NCI-H2196 (cell line): ENCODE measurements around the gene PLEKHJ1.
"Not testable (repeated sequence)": the region's sequence is repeated elsewhere in the genome, so short reads cannot be mapped to it uniquely, and the experiment has no call there.

Experiments used
- DNase-seq: peaks from one replicate; lab custom pipeline; 2025; ENCODE audit not compliant: unreplicated experiment; lab: John Stamatoyannopoulos, UW

The PLEKHJ1 gene

DNA sequence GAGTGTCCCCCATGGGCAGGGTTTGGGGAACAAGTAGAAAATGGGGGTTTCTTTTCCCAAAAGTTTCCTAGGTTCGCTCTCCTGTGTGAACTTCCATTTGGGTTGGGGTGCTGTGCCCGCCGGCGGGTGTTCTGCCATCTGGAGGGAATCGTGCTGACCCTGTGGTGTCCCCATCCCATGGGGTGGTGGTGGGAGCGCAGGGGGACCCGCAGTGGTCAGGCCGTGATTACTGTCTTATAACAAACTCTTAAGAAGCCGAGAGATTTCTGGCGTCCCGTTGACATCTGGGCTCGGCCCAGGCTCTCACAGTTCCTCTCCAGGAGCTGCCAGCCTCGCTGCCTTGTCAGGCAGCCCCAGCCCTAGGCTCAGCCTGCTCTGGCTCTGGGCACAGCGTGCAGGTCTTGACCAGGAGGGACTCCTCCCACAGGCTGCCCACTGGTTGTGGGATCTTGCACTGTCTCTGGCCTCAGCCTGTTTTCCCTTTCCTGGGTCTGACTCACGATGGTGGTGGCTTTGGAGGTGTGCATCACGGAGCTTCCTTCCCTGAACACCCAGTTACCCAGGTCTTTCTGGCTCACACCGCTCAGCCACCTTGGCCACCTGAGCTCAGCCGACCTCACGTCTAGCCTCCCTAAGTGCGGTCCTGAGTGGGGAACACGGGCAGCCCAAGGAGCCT, 34.5 kb downstream of the PLEKHJ1 start:
- DNase-seq = no peak

DNA sequence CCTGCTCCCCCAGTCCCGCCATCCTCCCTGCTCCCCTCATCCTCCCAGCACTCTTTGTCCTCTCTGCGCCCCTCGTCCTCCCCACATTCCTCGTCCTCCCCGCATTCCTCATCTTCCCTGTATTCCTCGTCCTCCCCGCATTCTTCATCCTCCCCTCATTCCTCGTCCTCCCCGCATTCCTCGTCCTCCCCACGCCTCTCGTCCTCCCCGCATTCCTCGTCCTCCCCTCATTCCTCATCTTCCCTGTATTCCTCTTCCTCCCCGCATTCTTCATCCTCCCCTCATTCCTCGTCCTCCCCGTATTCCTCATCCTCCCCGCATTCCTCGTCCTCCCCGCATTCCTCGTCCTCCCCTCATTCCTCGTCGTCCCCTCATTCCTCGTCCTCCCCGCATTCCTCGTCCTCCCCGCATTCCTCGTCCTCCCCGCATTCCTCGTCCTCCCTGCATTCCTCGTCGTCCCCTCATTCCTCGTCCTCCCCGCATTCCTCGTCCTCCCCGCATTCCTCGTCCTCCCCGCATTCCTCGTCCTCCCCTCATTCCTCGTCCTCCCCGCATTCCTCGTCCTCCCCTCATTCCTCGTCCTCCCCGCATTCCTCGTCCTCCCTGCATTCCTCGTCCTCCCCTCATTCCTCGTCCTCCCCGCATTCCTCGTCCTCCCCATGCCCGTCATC, 35.4 kb downstream of the PLEKHJ1 start:
- DNase-seq = not testable (repeated sequence)

DNA sequence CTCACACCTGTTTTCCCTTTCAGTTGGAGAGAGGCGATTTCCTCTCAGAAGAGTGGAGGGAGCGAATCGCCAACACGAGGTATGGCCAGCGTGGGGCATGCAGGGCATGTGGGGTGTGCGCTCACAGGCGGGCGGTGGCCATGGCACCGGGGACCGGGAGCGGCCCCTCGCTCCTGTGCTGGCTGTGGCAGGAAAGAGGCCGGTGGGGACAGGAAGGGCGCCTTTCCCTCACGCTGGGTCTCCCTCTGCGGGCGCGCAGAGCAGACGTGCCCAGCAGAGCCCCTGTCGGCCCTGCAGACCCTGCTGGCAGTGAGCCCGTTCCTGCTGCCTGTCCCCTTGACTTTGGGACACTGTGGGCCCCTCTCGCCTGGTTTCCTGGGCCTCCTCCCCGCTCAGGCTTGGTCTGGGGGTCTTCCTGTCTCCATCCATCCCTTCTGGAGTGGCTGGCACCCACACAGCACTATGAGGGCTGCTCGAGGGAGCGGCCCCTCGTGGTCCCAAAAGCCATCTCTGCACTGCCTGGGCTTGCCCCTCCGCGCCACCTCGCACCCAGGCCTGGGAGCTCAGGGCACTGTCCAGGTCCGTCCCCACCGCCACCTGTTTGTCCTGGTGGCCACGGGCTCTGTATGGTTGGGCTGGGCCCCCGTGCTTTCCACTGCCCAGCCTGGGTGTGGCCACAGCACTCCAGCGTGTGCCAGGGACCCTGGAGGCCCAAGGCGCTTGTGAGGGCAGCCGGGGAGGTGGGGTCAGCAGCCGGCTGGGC, 36.1 kb downstream of the PLEKHJ1 start:
- no peak for DNase-seq

DNA sequence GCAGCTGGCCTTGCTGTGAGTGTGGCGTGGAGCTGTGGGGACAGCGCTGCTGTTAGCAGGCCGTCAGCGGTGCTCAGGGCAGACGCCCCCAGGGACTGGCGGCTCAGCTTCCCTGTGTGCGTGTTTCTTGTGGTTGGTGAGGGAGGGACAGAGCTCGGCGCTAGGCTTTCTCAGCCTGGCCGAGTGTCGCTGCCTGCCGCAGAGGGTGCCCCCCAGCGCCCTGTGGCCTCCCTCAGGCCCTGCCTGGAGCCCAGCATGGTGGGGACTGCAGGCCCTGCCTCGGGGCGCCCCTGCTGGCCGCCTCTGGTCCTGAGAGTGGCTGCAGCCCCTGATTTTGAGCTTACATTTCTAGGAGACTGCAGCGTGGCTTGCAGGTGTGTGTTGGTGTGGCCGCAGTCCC, 36.9 kb downstream of the PLEKHJ1 start:
- no peak for DNase-seq

DNA sequence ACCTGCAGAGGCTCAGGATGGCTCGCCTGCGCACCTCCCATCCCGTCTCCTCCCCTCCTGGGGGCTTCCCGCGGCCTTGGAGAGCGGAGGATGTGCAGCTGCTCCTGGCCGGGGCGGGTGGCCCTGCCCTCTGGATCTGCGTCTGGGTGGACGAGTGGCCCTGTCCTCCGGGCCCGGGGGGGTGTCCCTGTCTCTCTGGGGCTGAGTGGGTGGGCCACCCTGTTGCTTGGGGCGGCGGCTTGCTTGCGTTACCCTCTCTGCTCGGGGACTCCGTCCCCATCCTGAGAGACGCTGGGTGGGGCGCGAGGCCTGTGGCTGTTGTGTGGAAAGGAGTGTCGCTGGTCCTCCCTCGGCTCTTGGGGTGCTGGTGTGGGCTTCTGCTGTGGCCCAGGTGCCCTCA, 37.8 kb downstream of the PLEKHJ1 start:
- no peak for DNase-seq

DNA sequence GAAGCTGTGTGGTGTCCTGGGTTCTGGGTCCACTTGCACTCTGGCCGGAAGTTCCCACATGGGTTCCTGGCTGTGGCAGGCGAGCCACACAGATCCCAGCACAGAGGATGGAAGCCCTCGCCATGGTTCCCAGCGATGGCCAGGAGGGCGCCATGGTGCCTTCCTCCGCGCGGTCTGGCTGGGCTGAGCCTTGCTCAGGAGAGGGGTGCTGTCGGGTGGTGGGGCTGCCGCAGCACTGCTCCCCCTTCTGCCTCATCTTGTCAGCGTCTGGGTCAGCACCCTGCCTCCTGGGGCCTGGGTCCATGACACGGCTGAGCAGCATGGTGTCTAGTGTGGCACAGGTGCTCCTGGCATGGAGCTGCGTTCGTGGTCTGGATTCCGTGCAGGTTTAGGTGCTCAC, 38.9 kb downstream of the PLEKHJ1 start:
- no peak for DNase-seq

DNA sequence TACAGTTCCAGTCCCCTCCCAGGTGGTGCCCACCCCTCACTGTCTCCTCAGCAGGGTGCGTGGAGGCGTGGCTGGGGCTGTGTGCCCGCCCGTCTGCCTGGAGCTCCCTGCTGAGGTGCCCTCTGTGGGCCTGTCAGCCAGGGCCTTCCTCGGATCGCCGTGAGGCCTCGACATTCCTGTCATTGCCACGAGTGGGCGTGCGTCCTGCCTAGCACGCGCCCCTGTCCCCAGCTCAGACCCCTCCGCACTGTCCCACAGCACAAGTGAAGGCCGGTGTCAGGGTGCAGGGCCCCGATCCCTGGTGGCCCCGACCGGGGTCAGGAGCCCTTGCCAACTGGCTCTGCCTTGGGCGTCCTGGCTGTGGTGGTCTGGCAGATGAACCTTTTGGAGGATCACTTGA, 40.2 kb downstream of the PLEKHJ1 start:
- DNase-seq = no peak

DNA sequence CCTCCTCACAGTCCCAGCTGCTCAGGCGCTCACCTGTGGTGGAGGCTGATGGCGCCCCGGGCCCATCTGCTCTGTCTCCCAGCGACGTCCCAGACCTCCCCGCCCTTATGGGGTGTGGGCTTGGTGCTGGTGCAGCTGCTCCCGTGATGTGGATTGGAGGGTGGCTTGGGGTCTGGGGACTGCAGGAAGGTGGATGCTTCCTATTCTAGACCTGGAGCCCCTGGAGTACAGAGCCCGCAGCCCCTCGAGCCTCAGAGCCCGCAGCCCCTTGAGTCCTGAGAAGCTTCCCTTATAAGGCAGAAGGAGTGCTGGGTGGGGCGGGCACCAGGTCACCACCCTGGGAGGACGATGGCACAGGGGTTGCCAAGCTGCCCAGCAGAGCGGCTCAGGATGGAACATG, 40.8 kb downstream of the PLEKHJ1 start:
- DNase-seq = no peak

DNA sequence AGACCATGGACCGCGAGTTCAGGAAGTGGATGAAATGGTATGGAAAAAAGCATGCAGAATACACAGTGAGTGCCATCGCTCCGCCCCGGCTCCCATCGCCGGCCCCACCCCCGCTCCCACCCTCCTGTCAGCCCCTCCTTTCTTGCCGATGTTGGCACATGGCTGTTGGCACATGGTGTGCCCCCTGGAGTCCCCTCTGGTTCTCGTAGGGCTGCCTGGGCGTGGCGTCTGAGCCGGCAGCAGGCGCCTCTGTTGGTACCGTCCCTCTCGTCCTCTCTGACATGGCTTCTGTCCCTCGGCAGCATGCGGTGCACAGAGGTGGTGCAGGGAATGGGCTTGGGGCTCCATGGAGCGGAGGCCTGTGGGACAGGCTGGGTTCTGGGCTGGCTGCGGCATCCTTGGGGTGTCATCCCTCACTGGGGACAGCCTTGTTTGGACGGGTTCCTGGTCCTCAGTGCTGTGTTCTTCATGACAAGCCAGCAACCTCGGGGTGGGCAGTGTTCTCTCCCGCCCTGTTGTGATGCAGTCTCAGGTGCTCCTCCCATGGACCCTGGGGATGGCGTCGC, 41.5 kb downstream of the PLEKHJ1 start:
- DNase-seq = no peak

DNA sequence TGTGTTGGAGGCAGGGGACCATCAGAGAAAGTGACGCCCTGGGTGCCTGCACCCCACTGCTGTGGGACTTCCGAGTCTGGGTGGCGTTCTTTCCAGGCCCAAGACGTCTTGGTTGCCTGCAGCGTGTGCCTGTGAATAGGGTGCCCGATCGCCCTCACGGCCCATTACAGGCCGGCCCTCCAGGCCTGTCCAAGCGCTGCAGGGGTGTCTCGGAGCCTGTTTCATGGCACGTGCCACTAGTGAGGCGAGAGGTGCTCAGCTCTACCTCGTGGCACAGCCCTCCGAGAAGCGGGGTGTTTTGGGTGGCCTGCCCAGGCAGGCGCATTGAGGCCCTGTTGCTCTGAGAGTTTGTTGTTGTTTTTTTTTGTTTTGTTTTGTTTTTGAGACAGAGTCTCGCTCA, 42.3 kb downstream of the PLEKHJ1 start:
- DNase-seq = no peak

DNA sequence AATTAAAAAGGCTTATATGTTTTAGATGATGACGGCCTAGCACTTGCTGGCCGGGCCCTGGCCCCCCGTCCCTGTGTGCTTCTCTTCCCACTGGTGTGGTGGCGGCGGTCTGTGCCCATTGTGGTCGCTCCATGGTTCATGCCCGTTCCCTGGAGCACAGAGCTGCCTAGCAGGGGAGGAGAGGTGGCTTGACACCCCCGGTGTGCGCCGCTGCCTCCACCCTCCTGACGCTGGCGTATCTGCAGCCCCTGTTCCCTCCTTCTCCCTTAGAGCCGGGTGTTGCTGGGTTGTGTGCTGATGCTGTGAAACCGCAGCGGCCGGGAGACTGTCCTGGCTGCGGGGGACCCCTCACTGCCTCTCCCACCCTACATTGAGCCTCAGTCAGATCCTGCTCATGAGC, 43.3 kb downstream of the PLEKHJ1 start:
- no peak for DNase-seq

DNA sequence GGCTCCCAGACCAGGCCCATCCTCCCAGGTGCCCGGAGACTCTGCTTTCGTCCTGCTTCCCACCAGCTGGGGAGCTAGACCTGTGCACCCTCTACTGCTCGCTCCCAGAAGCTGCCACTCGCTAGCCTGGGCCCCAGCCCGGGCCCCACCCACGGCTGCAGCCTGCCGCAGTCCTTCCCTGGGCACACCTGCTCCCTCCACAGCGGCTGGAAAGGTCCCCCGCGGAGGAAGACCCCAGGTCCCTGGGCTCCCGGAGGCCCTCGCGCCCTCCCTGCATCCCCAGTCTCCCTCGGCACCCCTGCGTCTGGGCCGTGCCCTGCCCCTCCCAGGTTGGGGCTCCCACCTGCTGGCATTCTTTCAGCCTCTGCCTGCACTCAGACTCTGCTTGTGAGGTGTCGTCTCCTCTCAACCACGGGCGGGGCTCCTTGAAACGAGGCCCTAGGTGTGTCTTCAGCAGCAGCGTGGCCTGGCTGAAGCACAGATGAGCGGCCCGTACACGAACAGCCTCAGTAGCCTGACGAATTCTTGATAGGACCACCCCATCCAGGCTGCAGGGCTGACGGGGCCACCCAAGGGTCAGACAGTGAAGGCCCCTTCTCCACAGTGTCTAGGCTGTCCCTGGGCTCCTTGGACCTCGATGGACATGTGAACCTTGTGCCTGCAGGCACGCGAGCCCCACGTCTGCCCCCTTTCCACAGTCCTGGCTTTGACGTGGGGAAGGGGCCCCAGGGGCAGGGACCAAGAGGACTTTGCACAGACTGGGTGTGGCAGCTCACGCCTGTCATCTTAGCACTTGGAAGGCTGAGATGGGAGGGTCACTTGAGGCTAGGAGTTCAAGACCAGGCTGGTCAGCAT, 44.4 kb downstream of the PLEKHJ1 start:
- no peak for DNase-seq

DNA sequence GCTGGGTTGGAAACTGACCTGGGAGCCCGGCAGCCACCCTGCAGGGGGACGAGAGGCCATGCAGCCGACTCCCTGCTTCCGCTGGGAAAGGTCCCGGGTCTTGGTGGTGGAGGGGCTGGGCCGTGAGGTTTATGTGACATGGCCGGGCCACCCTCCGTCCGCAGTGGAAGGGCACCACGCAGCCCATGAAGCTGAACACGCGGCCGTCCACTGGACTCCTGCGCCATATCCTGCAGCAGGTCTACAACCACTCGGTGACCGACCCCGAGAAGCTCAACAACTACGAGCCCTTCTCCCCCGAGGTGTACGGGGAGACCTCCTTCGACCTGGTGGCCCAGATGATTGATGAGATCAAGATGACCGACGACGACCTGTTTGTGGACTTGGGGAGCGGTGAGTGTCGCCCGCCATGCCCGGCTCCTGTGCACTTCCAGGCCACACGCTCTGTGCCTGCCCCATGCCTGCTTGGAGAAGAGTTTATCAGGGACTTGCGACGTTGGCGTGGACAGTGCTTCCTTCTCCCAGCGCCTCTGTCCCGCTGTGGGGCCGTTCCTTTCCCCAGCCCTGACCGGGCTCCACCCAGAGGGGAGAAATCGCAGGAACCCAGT, 45.2 kb downstream of the PLEKHJ1 start:
- DNase-seq = no peak

DNA sequence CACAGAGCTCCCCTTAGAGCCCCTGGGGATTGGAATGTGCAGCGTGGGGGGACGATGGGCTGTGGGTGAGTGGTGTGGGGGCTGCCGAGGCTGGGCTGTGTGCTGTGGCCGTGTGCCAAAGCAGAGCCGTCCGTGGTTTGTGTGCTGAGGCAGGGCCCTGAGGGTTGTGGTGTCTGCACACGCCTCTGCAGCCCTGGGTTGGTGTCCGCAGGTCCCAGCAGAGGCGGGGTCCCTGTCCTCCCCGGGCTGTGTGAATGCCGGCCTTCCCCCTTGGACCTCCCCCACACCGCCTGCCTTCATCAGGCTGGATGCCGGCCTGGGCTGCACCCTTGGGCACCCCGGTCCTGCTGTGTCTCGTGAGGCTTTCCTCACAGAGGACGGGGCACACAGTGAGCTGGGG, 46.2 kb downstream of the PLEKHJ1 start:
- no peak for DNase-seq

DNA sequence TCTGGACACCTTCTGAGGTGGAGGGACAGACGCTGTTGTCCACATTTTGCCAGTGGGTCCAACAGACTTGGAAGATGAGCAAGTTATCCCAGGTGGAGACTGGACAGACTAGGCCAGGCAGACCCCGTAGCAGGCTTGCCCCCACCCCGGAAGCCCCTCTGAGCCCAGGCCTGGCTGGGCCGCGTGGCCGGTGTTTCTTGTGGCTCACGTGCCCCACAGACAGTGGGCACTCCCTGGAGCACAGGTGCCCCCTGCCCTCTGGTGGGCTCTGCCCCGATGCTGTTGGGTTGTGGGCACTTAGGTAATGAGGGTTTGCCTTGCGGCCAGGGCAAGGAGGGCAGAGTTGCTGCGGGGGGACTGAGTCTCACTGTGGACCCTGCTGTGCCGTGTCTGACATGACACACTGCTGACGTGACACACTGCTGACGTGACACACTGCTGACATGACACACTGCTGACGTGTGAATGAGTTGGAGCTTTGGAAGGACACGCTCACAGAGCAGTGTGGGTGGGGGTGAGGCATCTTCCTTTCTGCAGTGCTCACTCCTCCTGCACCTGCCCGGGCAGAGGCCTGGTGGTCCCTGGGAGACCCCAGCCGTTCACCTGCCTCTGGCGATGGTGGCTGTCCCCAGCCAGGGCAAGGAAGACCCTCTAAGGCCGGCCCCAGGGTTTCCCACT, 47.3 kb downstream of the PLEKHJ1 start:
- DNase-seq = no peak

DNA sequence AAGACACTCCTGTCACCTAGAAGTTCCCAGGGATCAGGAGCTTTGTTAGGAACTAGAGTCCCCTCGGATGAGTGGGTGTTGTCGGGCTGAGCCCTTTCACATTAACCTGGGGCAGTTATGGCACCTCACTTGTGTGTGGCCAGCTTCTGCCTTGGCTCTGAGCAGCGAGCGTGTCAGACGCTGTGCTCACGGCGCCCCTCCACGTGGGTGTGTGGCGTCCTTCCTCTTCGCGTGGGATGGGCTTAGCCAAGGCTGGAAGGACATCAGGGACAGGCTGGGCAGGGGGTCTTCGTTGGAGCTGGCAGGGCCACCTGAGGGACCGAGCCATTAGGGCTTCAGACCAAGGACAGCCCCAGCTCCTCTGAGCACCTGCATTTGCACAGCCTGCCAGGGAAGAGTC, 49.0 kb downstream of the PLEKHJ1 start:
- no peak for DNase-seq

DNA sequence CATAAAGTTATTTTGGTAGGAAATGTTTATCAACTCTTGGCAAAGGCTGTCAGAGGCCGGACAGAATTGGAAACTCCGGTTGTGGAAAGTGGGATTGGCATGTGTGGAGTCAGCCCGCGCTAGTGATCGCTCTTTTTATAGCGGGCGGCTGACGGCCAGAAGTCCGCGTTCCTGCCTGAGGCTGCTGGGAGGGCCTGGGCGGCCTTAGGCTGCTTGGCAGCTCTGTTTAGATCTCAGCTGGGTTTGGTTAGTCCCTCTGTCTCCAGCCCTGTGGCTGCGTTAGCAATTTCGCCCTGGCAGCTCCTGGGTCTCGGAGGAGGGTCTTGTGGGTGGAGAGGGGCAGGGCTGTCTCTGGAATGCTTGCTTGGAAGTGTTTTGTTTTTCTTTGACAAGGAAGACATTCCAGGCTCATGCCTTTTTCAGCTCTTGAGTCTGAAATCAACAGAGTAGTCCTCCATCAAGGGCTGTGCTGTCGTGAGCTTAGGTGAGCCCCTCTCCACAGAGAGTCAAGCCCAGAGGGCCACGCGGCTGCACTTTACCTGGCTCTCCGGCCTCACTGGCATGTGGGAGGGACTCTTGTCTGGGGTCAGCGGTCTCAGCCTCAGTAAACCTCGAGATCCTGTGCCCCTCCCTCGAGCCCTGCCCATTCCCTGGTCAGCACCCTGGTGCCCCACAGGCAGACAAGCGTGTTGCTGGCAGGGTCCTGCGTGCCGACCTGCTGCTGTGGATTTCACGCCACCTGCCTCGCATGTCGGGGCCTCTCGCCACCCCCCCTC, 49.9 kb downstream of the PLEKHJ1 start:
- no peak for DNase-seq

DNA sequence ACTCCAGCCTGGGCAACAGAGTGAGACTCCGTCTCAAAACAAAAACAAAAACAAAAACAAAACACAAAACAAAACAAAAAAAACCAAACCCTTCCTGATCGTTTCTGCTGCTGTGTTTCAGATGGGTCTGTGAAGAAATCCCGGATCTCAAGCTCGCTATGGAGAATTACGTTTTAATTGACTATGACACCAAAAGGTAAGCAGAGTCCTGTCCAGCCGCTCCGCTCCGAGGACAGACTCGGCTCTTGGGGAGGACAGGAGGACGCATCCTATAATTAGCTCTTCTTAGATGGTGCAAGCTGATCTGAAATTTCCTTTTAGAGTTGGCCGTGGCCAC, 50.4 kb downstream of the PLEKHJ1 start:
- no peak for DNase-seq

DNA sequence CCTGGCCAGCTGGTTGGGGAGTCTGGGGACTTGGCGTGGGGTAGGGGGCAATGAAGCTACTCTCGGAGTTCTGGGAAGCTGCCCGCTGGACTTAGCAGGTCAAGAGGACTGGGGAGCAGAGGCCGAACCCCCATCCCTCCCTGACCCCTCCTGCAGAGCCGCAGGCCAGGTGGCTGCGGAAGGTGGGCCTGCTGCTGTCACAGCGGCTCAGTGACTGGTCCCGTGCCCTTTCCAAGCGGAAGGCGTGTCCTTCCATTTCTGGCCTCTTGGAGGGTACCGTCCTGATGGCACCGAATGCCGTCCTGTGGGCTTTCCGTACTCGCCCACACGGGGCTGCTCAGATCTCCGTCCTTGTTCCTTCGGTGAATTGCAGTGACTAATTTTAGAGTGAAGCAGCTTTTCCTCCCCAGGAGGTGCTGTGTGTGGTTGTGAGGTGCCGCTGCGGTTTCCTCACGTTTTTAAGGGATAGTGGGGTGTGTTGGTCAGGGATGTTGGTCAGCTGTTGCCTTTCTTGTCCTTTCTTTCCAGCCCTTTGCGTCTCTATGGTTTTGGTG, 51.6 kb downstream of the PLEKHJ1 start:
- no peak for DNase-seq
